IPS-18c (cell line): ENCODE measurements around the gene THEM4.

Experiments
- H3K4me3 ChIP-seq: 2 replicates; pipeline ENCODE4 v1.7.0; 2013; ENCODE audit warnings: low read depth, mild to moderate bottlenecking, low read length, moderate library complexity; ENCODE audit not compliant: insufficient read depth
- H3K9me3 ChIP-seq: one replicate; pipeline ENCODE4 v1.6.1; 2013; ENCODE audit warnings: mild to moderate bottlenecking, low read length, moderate library complexity; ENCODE audit not compliant: control insufficient read depth, insufficient read depth

Gene THEM4

GRCh38 chr1:151853411-151853943 is 55.8 kb downstream of the THEM4 start, which contains the start of gene THEM5:
Gene THEM5 (minus strand): TSS chr1:151853712. CDS start chr1:151853565, 147 bp downstream.
- Histone ChIP-seq H3K9me3 (no peaks in the 10 kb centered on the region), H3K4me3 (no peak within 1 kb of the TSS)

DNA sequence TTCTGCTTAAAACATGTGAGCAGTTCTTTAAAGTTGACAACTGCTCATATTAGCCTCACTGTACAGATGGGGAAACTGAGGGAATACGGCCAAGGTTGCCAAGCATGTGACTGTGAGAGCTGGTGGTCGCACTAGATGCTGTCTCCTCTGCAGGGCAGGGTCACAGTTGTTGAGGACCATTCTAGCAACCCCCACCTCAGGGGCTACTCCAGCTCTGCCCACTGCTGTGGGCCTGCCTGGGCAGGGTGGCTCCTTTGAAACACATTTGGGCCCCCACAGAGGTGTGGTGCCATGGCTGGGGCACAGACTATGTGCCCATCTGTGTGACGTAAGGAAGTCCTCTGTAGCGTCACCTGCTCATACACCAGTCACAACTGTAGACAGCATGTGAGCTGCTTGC is 56.6 kb downstream of the THEM4 start:
- no peak overlapping the region for H3K4me3 ChIP-seq
- no peaks in the 10 kb centered on the region for H3K9me3 ChIP-seq

GRCh38 chr1:151851886-151852285 is 57.4 kb downstream of the THEM4 start:
- Histone ChIP-seq H3K4me3 (no peak overlapping the region), H3K9me3 (no peaks in the 10 kb centered on the region)

DNA sequence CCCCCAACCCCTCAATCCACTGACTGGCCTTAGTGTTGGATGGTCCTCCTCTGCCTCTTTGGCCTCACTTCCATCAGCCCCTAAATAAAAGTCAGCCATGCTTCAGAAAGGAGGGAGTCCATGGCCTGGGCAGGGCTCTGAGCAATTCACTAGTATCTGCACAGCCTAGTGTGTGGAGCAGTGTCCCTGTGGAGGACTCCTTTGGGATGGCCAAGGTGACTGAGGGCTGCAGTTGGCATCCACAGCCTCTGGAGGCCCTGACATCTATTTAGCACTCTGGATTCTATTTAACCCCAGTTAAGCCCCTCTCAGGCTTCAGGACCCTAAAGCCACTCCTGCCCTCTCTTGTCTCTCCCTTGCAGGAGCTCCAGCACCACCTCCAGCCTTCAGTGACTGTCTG is 59.4 kb downstream of the THEM4 start:
- no peaks in the 10 kb centered on the region for H3K9me3 ChIP-seq
- no peak overlapping the region for H3K4me3 ChIP-seq

DNA sequence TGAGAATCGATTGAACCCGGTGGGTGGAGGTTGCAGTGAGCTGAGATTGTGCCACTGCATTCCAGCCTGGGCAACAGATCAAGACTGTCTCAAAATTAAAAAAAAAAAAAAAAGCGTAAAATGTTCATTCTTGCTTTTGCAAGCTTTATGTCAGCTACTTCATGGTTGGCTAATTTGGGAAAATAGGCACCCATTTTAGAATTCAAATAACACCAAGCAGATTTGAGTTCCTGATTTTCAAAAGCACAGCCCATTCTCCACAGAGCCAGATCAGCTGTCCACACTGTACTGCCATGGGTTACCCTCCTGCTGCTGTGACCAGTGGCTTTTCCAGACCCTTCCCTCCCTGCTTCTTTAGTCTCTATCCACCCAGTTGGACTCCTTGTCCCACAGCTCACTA is 60.2 kb downstream of the THEM4 start:
- Histone ChIP-seq H3K9me3 (no peaks in the 10 kb centered on the region), H3K4me3 (no peak overlapping the region)

DNA sequence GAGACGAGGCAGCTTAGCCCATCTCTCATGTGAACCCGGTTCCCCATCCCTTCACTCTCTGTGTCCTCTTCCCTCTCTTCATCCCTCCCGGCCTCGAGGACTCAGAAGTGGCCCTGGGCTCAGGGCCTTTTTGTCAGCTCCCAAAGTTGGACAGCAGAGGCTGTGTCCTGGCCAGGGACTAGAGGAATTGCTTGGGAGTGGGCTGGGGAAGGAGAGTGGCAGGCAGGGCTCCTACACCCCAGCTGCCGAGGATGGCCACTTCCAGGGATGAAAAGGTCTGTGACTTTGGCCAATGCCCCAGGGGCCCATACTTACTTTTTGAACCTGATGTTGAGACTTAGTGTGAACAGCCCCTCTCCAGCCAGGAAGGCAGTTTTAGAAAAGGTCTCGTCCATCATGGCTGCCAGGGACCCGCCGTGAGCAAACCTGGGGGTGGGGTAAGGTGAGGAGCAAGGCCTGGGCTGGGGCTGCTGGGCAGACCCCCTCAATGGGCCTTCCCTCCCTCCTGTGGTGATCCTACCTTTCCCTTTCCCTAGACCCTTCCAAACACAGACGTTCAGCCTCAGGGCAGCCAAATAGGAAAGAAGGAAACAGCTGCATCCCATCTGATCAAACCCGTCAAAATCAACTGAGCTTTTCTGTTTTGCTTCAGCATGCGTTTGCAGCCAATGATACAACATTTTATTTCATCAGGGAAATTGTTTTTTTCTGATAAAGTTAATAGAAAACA is 61.3 kb downstream of the THEM4 start:
- Histone ChIP-seq H3K9me3 (no peaks in the 10 kb centered on the region), H3K4me3 (no peak overlapping the region)

- Histone ChIP-seq H3K4me3 (0 out of 2 replicates have a peak overlapping the region, but pooled peaks have one; percentile 1), H3K9me3 (no peaks in the 10 kb centered on the region)
Observed at GRCh38 chr1:151846686-151847237, 62.5 kb downstream of the THEM4 start.

- H3K4me3 ChIP-seq, result no peak overlapping the region
- H3K9me3 ChIP-seq, result no peaks in the 10 kb centered on the region
Observed at GRCh38 chr1:151846062-151846568, 63.2 kb downstream of the THEM4 start.

DNA sequence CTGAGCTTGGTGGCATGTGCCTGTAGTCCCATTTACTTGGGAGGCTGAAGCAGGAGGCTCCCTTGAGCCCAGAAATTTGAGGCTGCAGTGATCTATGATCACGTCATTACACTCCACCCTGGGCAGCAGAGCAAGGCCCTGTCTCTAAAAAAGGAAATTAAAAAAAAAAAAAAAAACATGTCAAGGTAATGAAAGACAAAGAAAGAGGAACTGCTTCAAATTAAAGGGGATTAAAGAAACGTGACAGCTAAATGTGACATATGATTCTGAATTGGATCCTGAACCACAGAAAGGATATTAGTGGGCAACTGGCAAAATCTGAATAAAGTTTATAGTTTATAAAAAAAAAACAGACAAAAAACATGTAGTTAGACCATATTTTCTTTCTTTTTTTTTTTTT is 65.9 kb downstream of the THEM4 start:
- Histone ChIP-seq H3K9me3 (no peaks in the 10 kb centered on the region), H3K4me3 (no peak overlapping the region)

GRCh38 chr1:151841141-151841540 is 68.2 kb downstream of the THEM4 start:
- H3K9me3 ChIP-seq, result no peaks in the 10 kb centered on the region
- no peak overlapping the region for H3K4me3 ChIP-seq

DNA sequence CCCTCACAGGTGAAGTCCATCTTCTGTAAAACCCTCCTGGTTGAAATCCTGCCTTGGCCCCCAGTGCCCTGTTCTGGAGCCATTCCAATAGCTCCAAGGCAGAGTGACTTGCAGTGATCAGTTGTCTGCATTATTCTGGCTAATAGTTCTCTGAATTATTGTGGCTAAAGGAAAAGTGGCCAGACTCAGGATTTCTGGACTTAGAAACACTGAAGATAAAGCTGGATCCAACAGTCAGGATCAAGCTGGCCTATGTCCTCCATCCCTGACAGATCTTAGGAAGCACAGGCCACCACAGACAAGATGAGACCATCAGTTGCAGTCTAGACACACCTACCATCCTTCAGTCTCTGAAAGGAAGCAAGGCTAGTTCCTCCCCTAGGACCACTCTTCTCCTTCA is 68.9 kb downstream of the THEM4 start:
- Histone ChIP-seq H3K4me3 (peak overlapping the region; percentile 63; the same call in 1 of the 2 replicates), H3K9me3 (no peaks in the 10 kb centered on the region)

DNA sequence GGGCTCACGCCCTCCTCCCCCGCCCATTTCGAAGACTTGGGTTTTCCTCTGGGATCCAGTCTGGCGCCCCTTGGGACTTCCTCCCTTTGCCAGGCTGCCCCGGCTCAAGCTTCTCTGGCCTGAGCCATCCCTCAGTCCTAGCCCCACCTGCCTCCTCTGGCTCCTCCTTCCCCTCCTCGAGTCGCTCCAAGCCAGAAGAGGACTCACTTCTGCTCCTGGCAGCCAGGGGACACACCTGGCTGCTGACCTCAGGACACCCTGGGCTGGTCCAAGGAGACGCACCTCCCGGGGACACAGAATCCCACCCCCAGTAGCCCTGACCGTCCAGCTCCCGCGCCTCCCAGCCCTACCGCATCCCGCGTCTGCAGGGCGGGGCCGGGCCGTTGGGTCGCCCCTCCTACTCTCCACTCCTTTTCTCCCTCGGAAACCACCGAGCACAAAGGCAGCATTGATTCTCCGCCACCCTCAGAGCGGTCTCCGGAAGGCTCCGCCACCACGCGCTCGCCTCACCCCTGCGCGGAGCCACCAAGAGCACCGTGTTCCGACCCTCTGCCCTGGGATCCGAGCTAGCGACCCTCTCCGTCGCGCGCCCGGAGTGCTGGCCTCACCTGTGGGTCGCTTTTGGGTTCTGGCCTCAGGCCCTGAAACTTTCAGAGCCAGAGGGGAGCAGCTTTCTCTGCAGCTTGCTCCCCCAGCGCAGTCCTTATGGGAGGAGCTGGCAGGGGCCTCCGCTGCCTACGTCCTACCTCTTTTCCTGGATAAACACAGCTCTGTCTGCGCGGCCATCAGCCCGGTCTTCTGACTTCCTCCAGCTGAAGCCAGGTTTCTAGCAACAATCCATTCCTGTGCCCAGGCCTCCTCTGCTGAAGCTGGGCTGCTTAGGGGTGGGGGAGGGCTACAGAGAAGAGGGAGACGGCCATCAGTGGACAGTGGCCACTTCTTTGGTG is 69.6 kb downstream of the THEM4 start, which contains the start of gene C2CD4D:
C2CD4D (minus strand) TSS at position 364 of the 947 bp plus-strand sequence. CDS start 831 bp downstream, outside the sequence.
- Histone ChIP-seq H3K4me3 (peak within 1 kb of the TSS; percentile 63), H3K9me3 (no peaks in the 10 kb centered on the region)

DNA sequence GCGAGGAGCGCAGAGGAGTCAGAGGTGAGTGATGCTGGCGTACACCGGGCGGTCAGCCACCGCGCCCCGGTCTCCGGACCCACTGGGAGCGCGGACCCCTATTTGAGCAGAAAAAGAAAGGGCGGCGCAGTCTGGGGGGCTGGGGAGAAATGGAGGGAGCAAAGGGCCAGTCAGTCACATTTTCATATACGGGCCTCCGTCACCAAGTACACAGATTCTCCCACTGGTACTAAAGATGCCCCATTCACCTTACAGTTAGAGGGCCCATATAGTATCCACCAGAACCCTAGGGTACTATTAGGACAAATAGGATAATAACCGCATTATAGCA is 70.3 kb downstream of the THEM4 start:
- no peaks in the 10 kb centered on the region for H3K9me3 ChIP-seq
- H3K4me3 ChIP-seq, result peak overlapping the region; percentile 63

- Histone ChIP-seq H3K4me3 (peak overlapping the region; percentile 63), H3K9me3 (no peaks in the 10 kb centered on the region)
Observed at GRCh38 chr1:151838222-151839081, 70.9 kb downstream of the THEM4 start.

DNA sequence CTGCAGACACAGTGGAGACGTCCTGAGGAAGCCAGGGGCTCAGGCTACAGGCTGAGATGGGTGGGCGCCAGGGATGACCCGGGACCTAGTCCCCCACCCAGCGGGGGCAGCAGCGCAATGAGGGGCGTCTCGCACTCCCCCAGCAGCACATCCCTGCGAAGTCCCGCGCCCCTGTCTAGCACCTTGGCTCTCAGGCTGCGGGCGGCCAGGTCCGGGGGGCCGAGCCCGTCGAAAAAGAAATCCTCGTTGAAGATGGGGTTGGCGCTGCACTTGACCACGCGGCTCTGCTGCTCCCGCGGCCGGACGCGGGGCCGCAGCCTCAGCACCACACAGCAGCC is 71.5 kb downstream of the THEM4 start:
- peak overlapping the region; percentile 63 for H3K4me3 ChIP-seq

GRCh38 chr1:151837197-151837596 is 72.1 kb downstream of the THEM4 start:
- H3K9me3 ChIP-seq, result no peaks in the 10 kb centered on the region
- H3K4me3 ChIP-seq, result no peak overlapping the region

More for the DNA sequence above, 71.5 kb downstream of the THEM4 start:
- no peaks in the 10 kb centered on the region for H3K9me3 ChIP-seq

GRCh38 chr1:151835596-151835995 is 73.7 kb downstream of the THEM4 start:
- H3K9me3 ChIP-seq, result no peaks in the 10 kb centered on the region
- no peak overlapping the region for H3K4me3 ChIP-seq
